ENCODE measurements around the gene PLXNA1. TPM values are rescaled to one million over a fixed set of nuclear protein-coding genes. Genes with fewer than 3 reads are reported as not detected.

Gene PLXNA1
- total RNA-seq, 1 experiment from 2014 or later = 80.6 TPM

GRCh38 chr3:126995926-126996512 lies 13.1 kb downstream of the PLXNA1 start:
- in situ Hi-C loops (cut with HindIII; ENCODE audit: low pct_unique_long_range_greater_than_20kb, low sequenced_read_pairs) = no loop called here
- TF ChIP-seq CTCF (IDR thresholded peaks at IDR 0.05) = no peak
- TF ChIP-seq REST (IDR thresholded peaks at IDR 0.05; ENCODE audit: insufficient read depth in 1 of 2, low read depth in 2 of 2, low read length in 1 of 2) = no peak
- no peak for TF ChIP-seq TCF7L2 (IDR thresholded peaks at IDR 0.05; ENCODE audit: low read depth, low read length)
- no peak overlapping the region for H3K27ac ChIP-seq (ENCODE audit: low read length)
- ChIA-PET POLR2A (no interaction called here), CTCF (no interaction called here)
- ATAC-seq (no peak), DNase-seq (ENCODE audit: low read depth, low spot score) (no peak)
- intact Hi-C loops (cut with micrococcal nuclease; ENCODE audit: unreplicated experiment) = no loop called here
- no peaks in the 10 kb centered on the region for H3K36me3 ChIP-seq (ENCODE audit: control insufficient read depth, insufficient read depth, low read length)
- no peak overlapping the region for H3K4me3 ChIP-seq (ENCODE audit: low read depth in 2 of 2, low read length in 2 of 2)
- H3K27me3 ChIP-seq (ENCODE audit: control insufficient read depth, insufficient read depth, low read length) = no peaks in the 10 kb centered on the region
- H3K9me3 ChIP-seq (ENCODE audit: control insufficient read depth, insufficient read depth, low read depth, low read length) = no peaks in the 10 kb centered on the region
- BruUV-seq (replicated peaks) = no TSS peak
- peaks cover 2% of the 10 kb centered on the region; the same call in 1 of the 2 replicates for H3K4me1 ChIP-seq (ENCODE audit: control insufficient read depth, insufficient read depth, low read length)

- no TSS peak for BruUV-seq (replicated peaks)
- Histone ChIP-seq H3K36me3 (ENCODE audit: control insufficient read depth, insufficient read depth, low read length) (no peaks in the 10 kb centered on the region), H3K27ac (ENCODE audit: low read length) (no peak overlapping the region), H3K27me3 (ENCODE audit: control insufficient read depth, insufficient read depth, low read length) (no peaks in the 10 kb centered on the region), H3K4me3 (ENCODE audit: low read depth in 2 of 2, low read length in 2 of 2) (no peak overlapping the region), H3K4me1 (ENCODE audit: control insufficient read depth, insufficient read depth, low read length) (peaks cover 2% of the 10 kb centered on the region; the same call in 1 of the 2 replicates), H3K9me3 (ENCODE audit: control insufficient read depth, insufficient read depth, low read depth, low read length) (no peaks in the 10 kb centered on the region)
- in situ Hi-C loops (cut with HindIII; ENCODE audit: low pct_unique_long_range_greater_than_20kb, low sequenced_read_pairs) (no loop called here), intact Hi-C loops (cut with micrococcal nuclease; ENCODE audit: unreplicated experiment) (no loop called here)
- TF ChIP-seq TCF7L2 (IDR thresholded peaks at IDR 0.05; ENCODE audit: low read depth, low read length) (no peak), POLR2AphosphoS5 (IDR thresholded peaks at IDR 0.05; ENCODE audit: low read depth, low read length) (no peak), REST (IDR thresholded peaks at IDR 0.05; ENCODE audit: insufficient read depth in 1 of 2, low read depth in 2 of 2, low read length in 1 of 2) (no peak)
- ChIA-PET POLR2A (no interaction called here), CTCF (no interaction called here)
- ATAC-seq (no peak), DNase-seq (ENCODE audit: low read depth, low spot score) (no peak)
Observed at GRCh38 chr3:126996905-126997304, 14.0 kb downstream of the PLXNA1 start.

Data from Panc1 (cell line).